Fibroblast of peridontal ligament (primary cell): ENCODE measurements around the gene PGRMC1.
A peak's percentile ranks its signal among the peaks of the same experiment; 100 is the strongest.
"Not testable (repeated sequence)": the region's sequence is repeated elsewhere in the genome, so short reads cannot be mapped to it uniquely, and the experiment has no call there.

ENCODE experiments used
- DNase-seq: peaks from one replicate; pipeline ENCODE4 v3.0.0-alpha.2; 2010; ENCODE audit errors: extremely low read depth

PGRMC1 gene

GRCh38 chrX:119235051-119235511 is 1.0 kb upstream of the PGRMC1 start:
- DNase-seq = no peak

- DNase-seq = peak; percentile 71
These were observed 807 bp downstream of the PGRMC1 start for GRCh38 chrX:119236623-119237561.

- no peak for DNase-seq
These were observed 1.5 kb downstream of the PGRMC1 start for GRCh38 chrX:119237562-119237942.

- DNase-seq = peak; percentile 30
These were observed 2.5 kb downstream of the PGRMC1 start for GRCh38 chrX:119238557-119238956.

- DNase-seq = peak; percentile 95
These were observed 4.3 kb downstream of the PGRMC1 start for GRCh38 chrX:119240356-119240755.

- no peak for DNase-seq
These were observed 11.6 kb downstream of the PGRMC1 start for GRCh38 chrX:119247702-119248101.

GRCh38 chrX:119249891-119250290 is 13.8 kb downstream of the PGRMC1 start:
- DNase-seq = peak; percentile 46

GRCh38 chrX:119251386-119251785 is 15.3 kb downstream of the PGRMC1 start:
- no peak for DNase-seq

GRCh38 chrX:119252716-119253115 is 16.6 kb downstream of the PGRMC1 start:
- no peak for DNase-seq

GRCh38 chrX:119266364-119266995 is 30.4 kb downstream of the PGRMC1 start:
- peak; percentile 44 for DNase-seq

GRCh38 chrX:119267115-119267514 is 31.0 kb downstream of the PGRMC1 start:
- DNase-seq = not testable (repeated sequence)

- no peak for DNase-seq
These were observed 36.9 kb downstream of the PGRMC1 start for GRCh38 chrX:119272882-119273419.

GRCh38 chrX:119273420-119274192 is 37.5 kb downstream of the PGRMC1 start:
- peak; percentile 1 for DNase-seq

GRCh38 chrX:119282347-119282746 is 46.3 kb downstream of the PGRMC1 start:
- DNase-seq = not testable (repeated sequence)

GRCh38 chrX:119288890-119289393 is 52.9 kb downstream of the PGRMC1 start:
- DNase-seq = no peak

GRCh38 chrX:119290476-119290875 is 54.4 kb downstream of the PGRMC1 start:
- DNase-seq = no peak

GRCh38 chrX:119291246-119291645 is 55.2 kb downstream of the PGRMC1 start:
- not testable (repeated sequence) for DNase-seq

GRCh38 chrX:119292445-119292844 is 56.4 kb downstream of the PGRMC1 start:
- DNase-seq = peak; percentile 2
